Esophagus muscularis mucosa (tissue), 4 donors: ENCODE results near the gene C1QTNF1.

ENCODE experiments used
- EP300 ChIP-seq: sonication (generic); formaldehyde crosslinking; IDR thresholded peaks from one replicate; pipeline ENCODE4 v1.6.1; 2017; ENCODE audit warnings: antibody characterized with exemption
- POLR2A ChIP-seq: fragments of 450-650 bp; IDR thresholded peaks from one replicate; pipeline ENCODE4 v1.6.1; 2017; ENCODE audit warnings: antibody characterized with exemption, moderate library complexity, mild to moderate bottlenecking, low read depth
- TF ChIP-seq, protein P1 (sequence below), 3 experiments: fragments of 200-600 bp in 2 of 3; fragments of 450-650 bp in 1 of 3; sonication (generic) in 2 of 3; IDR thresholded peaks; one replicate each; pipeline ENCODE4 v1.5.1; 2017 to 2019; ENCODE audit warnings: antibody characterized with exemption in 3 of 3, mild to moderate bottlenecking in 2 of 3, moderate library complexity in 1 of 3

DNA sequence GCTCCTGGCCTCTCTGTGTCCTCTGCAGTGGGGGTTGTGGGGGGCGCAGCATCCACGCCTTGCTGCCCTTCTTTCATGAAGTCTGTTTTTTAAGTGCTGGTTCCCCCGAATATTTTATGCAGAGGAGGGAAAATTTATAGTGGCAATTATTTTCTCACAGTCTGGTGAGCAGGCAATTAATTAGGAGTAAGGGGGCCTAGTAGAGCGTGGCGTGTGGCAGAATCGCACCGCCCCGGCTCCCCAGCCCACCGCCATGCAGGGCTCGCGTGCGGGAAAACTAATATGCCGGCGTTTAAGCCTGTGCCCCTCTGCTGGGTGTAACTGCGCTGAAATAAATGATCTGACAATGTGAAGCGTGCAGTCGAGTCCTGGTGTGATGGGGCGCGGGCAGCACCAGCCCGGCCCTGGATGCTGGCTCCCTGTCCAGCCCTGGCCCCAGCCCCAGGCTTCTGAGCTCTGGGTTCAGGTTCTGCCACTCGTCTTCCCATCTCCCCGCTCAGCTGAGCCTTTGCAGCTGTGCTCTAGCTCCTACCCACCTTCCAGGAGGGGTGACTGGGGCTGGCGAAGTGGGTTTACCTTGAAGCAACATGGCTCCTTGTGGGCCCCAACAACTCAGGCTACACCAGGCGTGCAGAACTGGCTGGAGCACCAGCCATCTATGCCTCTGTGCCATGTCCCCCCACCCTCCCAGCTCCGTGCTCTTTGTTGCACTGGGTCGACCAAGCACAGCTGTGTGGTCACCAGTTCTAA, 64.5 kb downstream of the C1QTNF1 start:
- TF ChIP-seq, protein P1, sequence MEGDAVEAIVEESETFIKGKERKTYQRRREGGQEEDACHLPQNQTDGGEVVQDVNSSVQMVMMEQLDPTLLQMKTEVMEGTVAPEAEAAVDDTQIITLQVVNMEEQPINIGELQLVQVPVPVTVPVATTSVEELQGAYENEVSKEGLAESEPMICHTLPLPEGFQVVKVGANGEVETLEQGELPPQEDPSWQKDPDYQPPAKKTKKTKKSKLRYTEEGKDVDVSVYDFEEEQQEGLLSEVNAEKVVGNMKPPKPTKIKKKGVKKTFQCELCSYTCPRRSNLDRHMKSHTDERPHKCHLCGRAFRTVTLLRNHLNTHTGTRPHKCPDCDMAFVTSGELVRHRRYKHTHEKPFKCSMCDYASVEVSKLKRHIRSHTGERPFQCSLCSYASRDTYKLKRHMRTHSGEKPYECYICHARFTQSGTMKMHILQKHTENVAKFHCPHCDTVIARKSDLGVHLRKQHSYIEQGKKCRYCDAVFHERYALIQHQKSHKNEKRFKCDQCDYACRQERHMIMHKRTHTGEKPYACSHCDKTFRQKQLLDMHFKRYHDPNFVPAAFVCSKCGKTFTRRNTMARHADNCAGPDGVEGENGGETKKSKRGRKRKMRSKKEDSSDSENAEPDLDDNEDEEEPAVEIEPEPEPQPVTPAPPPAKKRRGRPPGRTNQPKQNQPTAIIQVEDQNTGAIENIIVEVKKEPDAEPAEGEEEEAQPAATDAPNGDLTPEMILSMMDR (IDR thresholded peaks at IDR 0.05) = no peak
- no peak for TF ChIP-seq EP300
- TF ChIP-seq POLR2A = no peak
